ENCODE measurements around the gene NKX2-1.

Gene NKX2-1

DNA sequence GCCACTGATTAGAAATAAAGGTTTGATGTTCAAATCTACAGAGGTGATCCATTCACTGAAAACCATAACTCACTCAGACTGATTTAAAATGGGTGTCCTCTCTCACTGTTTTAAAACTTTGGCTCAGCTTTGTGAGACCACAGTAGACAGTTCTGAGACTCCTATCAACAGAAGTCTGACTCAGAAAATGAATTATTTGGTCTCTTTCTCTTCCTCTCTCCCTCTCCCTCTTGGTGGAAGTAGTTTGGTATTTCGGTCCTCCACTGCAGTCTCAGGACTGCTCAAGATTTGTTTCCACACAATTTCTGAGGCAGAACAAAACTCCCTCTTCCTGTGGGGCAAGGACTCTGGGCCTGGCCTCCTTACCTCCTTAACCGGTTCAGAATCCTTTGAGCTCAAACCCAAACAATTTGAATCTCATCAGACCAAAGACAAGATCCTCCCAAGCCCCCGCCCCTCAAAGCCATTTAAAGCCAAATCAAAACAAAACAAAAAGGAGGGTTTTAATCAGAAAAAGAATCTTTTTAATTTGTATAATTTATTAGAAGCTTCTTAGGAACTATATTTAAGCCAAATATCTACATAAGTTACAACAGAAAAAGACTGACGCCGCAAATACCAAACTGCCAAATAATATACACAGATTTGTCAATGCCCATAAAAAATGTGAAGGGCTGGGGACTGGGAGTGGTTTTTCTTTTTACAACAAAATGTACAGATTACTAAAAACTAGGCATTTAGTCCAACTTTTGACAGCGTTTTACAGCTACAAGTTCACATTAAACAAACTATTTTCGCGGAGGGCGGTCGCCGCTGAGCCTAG, 3.9 kb downstream of the NKX2-1 start:
- H3K4me3 ChIP-seq (ENCODE audit: low read length) = no peak overlapping the region
- H3K9ac ChIP-seq (ENCODE audit: low read length) = no peak overlapping the region
- DNase-seq (ENCODE audit: low read depth) = no peak
- H3K4me1 ChIP-seq (ENCODE audit: control insufficient read depth, insufficient read depth, low read length) = peaks cover 12% of the 10 kb centered on the region
- no peaks in the 10 kb centered on the region for H3K9me3 ChIP-seq (ENCODE audit: control insufficient read depth, low read length)
- no peaks in the 10 kb centered on the region for H3K36me3 ChIP-seq (ENCODE audit: control insufficient read depth, insufficient read depth, low read length, severe bottlenecking)
- H3K27me3 ChIP-seq (replicated peaks; ENCODE audit: control insufficient read depth, insufficient read depth, low read length) = peaks cover 90% of the 10 kb centered on the region

- DNase-seq (ENCODE audit: low read depth) = no peak
- H3K9ac ChIP-seq (ENCODE audit: low read length) = no peak overlapping the region
- peaks cover 91% of the 10 kb centered on the region for H3K27me3 ChIP-seq (replicated peaks; ENCODE audit: control insufficient read depth, insufficient read depth, low read length)
Measured at GRCh38 chr14:36515105-36515593, 4.9 kb downstream of the NKX2-1 start.

GRCh38 chr14:36514278-36515104, 5.5 kb downstream of the NKX2-1 start:
- no peak overlapping the region for H3K4me3 ChIP-seq (ENCODE audit: low read length)
- H3K9me3 ChIP-seq (ENCODE audit: control insufficient read depth, low read length) = no peaks in the 10 kb centered on the region
- no peak overlapping the region for H3K9ac ChIP-seq (ENCODE audit: low read length)
- H3K36me3 ChIP-seq (ENCODE audit: control insufficient read depth, insufficient read depth, low read length, severe bottlenecking) = no peaks in the 10 kb centered on the region
- no peak for DNase-seq (ENCODE audit: low read depth)
- peaks cover 6% of the 10 kb centered on the region for H3K4me1 ChIP-seq (ENCODE audit: control insufficient read depth, insufficient read depth, low read length)
- H3K27me3 ChIP-seq (replicated peaks; ENCODE audit: control insufficient read depth, insufficient read depth, low read length) = peaks cover 92% of the 10 kb centered on the region

More at GRCh38 chr14:36515105-36515593, 4.9 kb downstream of the NKX2-1 start:
- Histone ChIP-seq H3K36me3 (ENCODE audit: control insufficient read depth, insufficient read depth, low read length, severe bottlenecking) (no peaks in the 10 kb centered on the region), H3K9me3 (ENCODE audit: control insufficient read depth, low read length) (no peaks in the 10 kb centered on the region), H3K4me1 (ENCODE audit: control insufficient read depth, insufficient read depth, low read length) (peaks cover 8% of the 10 kb centered on the region), H3K4me3 (ENCODE audit: low read length) (no peak overlapping the region)

DNA sequence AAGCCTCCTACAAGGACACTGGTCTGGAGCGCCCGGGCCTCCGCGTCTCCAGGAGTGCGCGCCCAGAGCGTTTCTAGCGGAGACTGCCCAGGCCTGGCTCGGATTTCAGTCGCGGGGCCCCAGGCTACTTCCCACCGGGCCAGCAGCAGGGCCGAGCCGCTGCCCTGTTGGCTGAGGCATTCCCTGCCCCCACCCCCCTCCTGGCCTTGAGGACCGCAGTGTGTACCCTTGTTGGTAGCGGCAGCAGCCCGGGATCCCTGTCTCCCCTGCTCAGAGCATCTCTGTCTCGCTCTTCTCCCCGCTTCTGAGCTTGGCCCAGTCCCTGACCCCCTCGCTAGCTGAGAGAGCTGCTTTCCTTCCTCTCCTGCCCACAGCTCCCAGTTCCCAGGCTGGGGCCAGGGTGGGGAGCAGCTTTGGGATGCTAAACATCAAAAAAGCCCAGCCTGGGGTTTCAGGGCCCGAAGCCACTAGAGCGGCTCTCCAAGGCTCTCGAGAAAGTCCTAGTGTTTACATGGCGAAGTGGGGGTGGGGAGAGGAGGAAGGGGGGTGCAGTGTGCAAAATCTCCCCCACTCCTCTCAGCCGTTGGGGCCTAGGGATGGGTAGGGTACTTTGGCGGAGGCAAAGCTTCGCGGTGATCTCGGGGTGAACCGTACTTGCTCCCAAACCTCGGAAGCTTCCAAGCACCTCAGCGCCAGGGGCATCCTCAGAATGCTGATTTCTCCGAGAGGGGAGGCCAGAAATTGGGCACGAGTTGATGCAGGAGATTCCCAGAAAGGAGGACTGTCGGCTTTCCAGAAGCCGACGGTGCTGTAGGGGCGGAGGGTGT, 6.4 kb downstream of the NKX2-1 start:
- Histone ChIP-seq H3K9ac (ENCODE audit: low read length) (no peak overlapping the region), H3K4me3 (ENCODE audit: low read length) (no peak overlapping the region)
- no peak for DNase-seq (ENCODE audit: low read depth)

GRCh38 chr14:36513012-36513420, 7.0 kb downstream of the NKX2-1 start:
- Histone ChIP-seq H3K4me3 (ENCODE audit: low read length) (no peak overlapping the region), H3K36me3 (ENCODE audit: control insufficient read depth, insufficient read depth, low read length, severe bottlenecking) (no peaks in the 10 kb centered on the region), H3K9ac (ENCODE audit: low read length) (no peak overlapping the region), H3K27me3 (replicated peaks; ENCODE audit: control insufficient read depth, insufficient read depth, low read length) (peaks cover 90% of the 10 kb centered on the region), H3K9me3 (ENCODE audit: control insufficient read depth, low read length) (peaks cover 4% of the 10 kb centered on the region), H3K4me1 (ENCODE audit: control insufficient read depth, insufficient read depth, low read length) (no peaks in the 10 kb centered on the region)
- no peak for DNase-seq (ENCODE audit: low read depth)

More for the DNA sequence above, 6.4 kb downstream of the NKX2-1 start:
- Histone ChIP-seq H3K36me3 (ENCODE audit: control insufficient read depth, insufficient read depth, low read length, severe bottlenecking) (no peaks in the 10 kb centered on the region), H3K9me3 (ENCODE audit: control insufficient read depth, low read length) (peaks cover 4% of the 10 kb centered on the region), H3K27me3 (replicated peaks; ENCODE audit: control insufficient read depth, insufficient read depth, low read length) (peaks cover 92% of the 10 kb centered on the region), H3K4me1 (ENCODE audit: control insufficient read depth, insufficient read depth, low read length) (no peaks in the 10 kb centered on the region)

DNA sequence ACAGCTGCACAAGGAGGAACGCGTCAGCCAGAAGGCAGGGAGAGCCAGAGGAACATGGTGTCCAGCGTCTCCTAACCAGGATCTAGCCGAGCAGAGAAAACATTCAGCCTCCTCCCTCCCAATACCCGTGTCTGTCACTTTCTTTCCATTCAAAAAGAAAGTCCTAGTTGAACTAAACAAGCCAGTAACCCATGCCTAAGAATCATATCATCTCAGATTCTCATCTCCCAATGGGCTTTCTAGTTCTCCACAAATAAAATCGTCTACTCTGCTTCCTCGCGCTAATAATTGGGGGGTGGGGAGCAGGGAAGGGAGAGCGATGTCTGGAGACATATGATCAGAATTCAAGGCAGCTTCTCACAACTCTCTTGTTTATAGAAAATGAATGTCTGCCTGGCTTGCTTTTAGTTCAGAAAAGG, 7.4 kb downstream of the NKX2-1 start:
- Histone ChIP-seq H3K4me1 (ENCODE audit: control insufficient read depth, insufficient read depth, low read length) (no peaks in the 10 kb centered on the region), H3K27me3 (replicated peaks; ENCODE audit: control insufficient read depth, insufficient read depth, low read length) (peaks cover 92% of the 10 kb centered on the region), H3K9ac (ENCODE audit: low read length) (no peak overlapping the region), H3K36me3 (ENCODE audit: control insufficient read depth, insufficient read depth, low read length, severe bottlenecking) (no peaks in the 10 kb centered on the region), H3K9me3 (ENCODE audit: control insufficient read depth, low read length) (peaks cover 4% of the 10 kb centered on the region), H3K4me3 (ENCODE audit: low read length) (no peak overlapping the region)
- no peak for DNase-seq (ENCODE audit: low read depth)

GRCh38 chr14:36511981-36512584, 7.9 kb downstream of the NKX2-1 start:
- Histone ChIP-seq H3K9ac (ENCODE audit: low read length) (no peak overlapping the region), H3K27me3 (replicated peaks; ENCODE audit: control insufficient read depth, insufficient read depth, low read length) (peaks cover 92% of the 10 kb centered on the region), H3K4me1 (ENCODE audit: control insufficient read depth, insufficient read depth, low read length) (no peaks in the 10 kb centered on the region), H3K36me3 (ENCODE audit: control insufficient read depth, insufficient read depth, low read length, severe bottlenecking) (no peaks in the 10 kb centered on the region), H3K9me3 (ENCODE audit: control insufficient read depth, low read length) (peaks cover 6% of the 10 kb centered on the region), H3K4me3 (ENCODE audit: low read length) (no peak overlapping the region)
- no peak for DNase-seq (ENCODE audit: low read depth)

DNA sequence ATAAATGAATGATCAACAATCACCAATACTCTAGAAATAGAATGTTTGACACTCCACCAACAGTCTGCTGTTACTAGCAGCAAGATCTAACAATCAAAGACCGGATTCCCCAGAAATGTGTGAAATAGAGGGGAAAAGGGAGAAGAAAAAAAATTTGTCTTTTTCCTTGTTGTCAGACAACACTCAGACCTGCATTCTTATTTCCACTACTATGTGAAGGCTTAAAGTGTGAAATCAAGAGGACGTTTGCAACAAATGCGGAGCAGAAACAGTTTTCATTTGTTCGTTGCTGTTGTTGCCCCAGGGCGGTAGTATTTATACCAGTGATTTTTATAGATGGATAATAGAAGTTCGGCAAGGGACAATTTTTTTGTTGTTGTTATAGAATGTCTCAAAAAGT, 9.2 kb downstream of the NKX2-1 start:
- no peak overlapping the region for H3K9ac ChIP-seq (ENCODE audit: low read length)
- H3K4me1 ChIP-seq (ENCODE audit: control insufficient read depth, insufficient read depth, low read length) = no peaks in the 10 kb centered on the region
- H3K36me3 ChIP-seq (ENCODE audit: control insufficient read depth, insufficient read depth, low read length, severe bottlenecking) = no peaks in the 10 kb centered on the region
- peaks cover 12% of the 10 kb centered on the region for H3K9me3 ChIP-seq (ENCODE audit: control insufficient read depth, low read length)
- peaks cover 91% of the 10 kb centered on the region for H3K27me3 ChIP-seq (replicated peaks; ENCODE audit: control insufficient read depth, insufficient read depth, low read length)
- no peak for DNase-seq (ENCODE audit: low read depth)
- no peak overlapping the region for H3K4me3 ChIP-seq (ENCODE audit: low read length)

DNA sequence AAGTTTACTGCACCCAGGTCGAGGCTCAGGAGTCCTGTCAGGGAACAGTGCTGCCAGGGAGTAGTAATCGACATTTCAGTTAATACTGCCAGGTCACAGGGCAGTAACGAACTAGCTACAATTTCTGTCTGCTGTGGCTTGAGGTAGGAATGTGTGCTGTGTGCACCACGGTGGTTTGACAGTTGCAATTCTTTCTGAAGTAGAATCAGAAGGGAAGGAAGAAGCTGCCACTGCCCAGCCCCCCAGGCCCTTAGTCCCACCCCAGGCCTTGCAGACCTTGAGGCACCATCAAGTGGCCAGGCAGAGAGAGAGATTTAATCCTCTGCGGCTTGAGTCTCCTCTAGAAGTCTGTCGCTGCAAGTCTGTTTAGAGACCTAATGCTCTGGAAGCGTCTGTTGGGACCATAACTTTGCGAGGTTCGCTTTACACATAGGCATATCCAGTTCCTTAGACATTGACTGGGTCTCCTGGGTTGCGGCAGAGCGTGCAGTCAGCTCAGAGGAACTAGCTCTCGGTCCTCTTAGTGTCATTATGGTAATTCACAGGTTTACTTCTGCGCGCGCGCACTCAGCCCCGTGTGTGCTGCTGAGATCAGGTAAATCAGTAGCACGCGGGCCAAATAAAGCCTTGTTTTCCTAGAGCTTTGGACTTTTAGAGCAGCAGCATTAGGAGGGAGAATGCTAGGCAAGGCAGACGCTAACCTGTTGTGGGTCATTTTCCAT, 9.8 kb downstream of the NKX2-1 start:
- Histone ChIP-seq H3K9me3 (ENCODE audit: control insufficient read depth, low read length) (peaks cover 12% of the 10 kb centered on the region), H3K27me3 (replicated peaks; ENCODE audit: control insufficient read depth, insufficient read depth, low read length) (peaks cover 89% of the 10 kb centered on the region), H3K4me3 (ENCODE audit: low read length) (no peak overlapping the region), H3K9ac (ENCODE audit: low read length) (no peak overlapping the region), H3K36me3 (ENCODE audit: control insufficient read depth, insufficient read depth, low read length, severe bottlenecking) (no peaks in the 10 kb centered on the region), H3K4me1 (ENCODE audit: control insufficient read depth, insufficient read depth, low read length) (no peaks in the 10 kb centered on the region)
- DNase-seq (ENCODE audit: low read depth) = no peak
